Transverse colon (tissue), 4 donors: ENCODE results near the gene OPTC. TPM values are rescaled to one million over a fixed set of nuclear protein-coding genes. Genes with fewer than 3 reads are reported as not detected.
A peak's percentile ranks its signal among the peaks of the same experiment; 100 is the strongest.
"Not testable (repeated sequence)": the region's sequence is repeated elsewhere in the genome, so short reads cannot be mapped to it uniquely, and the experiment has no call there.

Experiments used
- DNase-seq: peaks from one replicate; pipeline ENCODE4 v3.0.0-alpha.2; 2019
- H3K27ac ChIP-seq, 4 donors: fragments of 200-600 bp; sonication (generic); 2 replicates each; pipeline ENCODE4 v1.5.1; 2016 to 2018; ENCODE audit warnings: inconsistent platforms in 4 of 4
- H3K27me3 ChIP-seq: fragments of 200-600 bp; sonication (generic); 2 replicates; pipeline ENCODE4 v1.5.1; 2017; ENCODE audit warnings: inconsistent platforms
- H3K36me3 ChIP-seq, 4 donors: fragments of 200-600 bp; sonication (generic); 2 replicates each; pipeline ENCODE4 v1.5.1; 2017 to 2019; ENCODE audit warnings: inconsistent platforms in 4 of 4
- H3K4me1 ChIP-seq, 4 donors: fragments of 200-600 bp; sonication (generic); 2 replicates each; pipeline ENCODE4 v1.5.1; 2017 to 2020; ENCODE audit warnings: inconsistent platforms in 4 of 4
- H3K4me3 ChIP-seq, 4 donors: fragments of 200-600 bp; sonication (generic); 1 replicate in 1 of 4; 2 replicates in 3 of 4; pipeline versions ENCODE4 v1.5.1 to v1.6.1; 2017 to 2019; ENCODE audit warnings: inconsistent platforms in 4 of 4
- H3K9me3 ChIP-seq, 2 donors: fragments of 200-600 bp; sonication (generic); 2 replicates each; pipeline ENCODE4 v1.5.1; 2017 to 2019; ENCODE audit warnings: inconsistent platforms in 2 of 2
- CTCF ChIP-seq, 5 experiments: fragments of 200-600 bp in 3 of 5; fragments of 450-650 bp in 2 of 5; sonication (generic) in 3 of 5; IDR thresholded peaks; 1 replicate in 2 of 5; 2 replicates in 3 of 5; pipeline ENCODE4 v1.5.1; 2016 to 2017; ENCODE audit warnings: antibody characterized with exemption in 5 of 5, inconsistent platforms in 3 of 5, mild to moderate bottlenecking in 2 of 5, moderate library complexity in 1 of 5
- EP300 ChIP-seq: sonication (generic); formaldehyde crosslinking; IDR thresholded peaks from one replicate; pipeline ENCODE4 v1.6.1; 2017; ENCODE audit warnings: antibody characterized with exemption, low read depth
- POLR2A ChIP-seq: fragments of 450-650 bp; IDR thresholded peaks from one replicate; pipeline ENCODE4 v1.6.1; 2016; ENCODE audit warnings: antibody characterized with exemption, mild to moderate bottlenecking, moderate library complexity
- POLR2AphosphoS5 ChIP-seq, 3 donors: sonication (generic); formaldehyde crosslinking; IDR thresholded peaks; one replicate each; pipeline ENCODE4 v1.6.1; 2016; ENCODE audit warnings: antibody characterized with exemption in 3 of 3
- WGBS, 2 donors: methylation state at CpG; one replicate each; pipeline ENCODE4 v1.1.5; 2018; ENCODE audit warnings: low coverage in 1 of 2; 5-methylcytosine and 5-hydroxymethylcytosine counted together
- in situ Hi-C, 4 donors: fragments of 200-750 bp; cut with MboI; loops; one replicate each; pipeline versions ENCODE4 v1.15.0 to v1.15.1; 2017; ENCODE audit warnings: low sequenced_read_pairs in 3 of 4, low pct_ligation_motif_present in 1 of 4, low pct_unique_long_range_greater_than_20kb in 1 of 4
- intact Hi-C: fragments of 100-400 bp; cut with DNase I; formaldehyde crosslinking; loops from one replicate; pipeline ENCODE4 v1.15.1; 2023; ENCODE audit warnings: low total_unique reads
- total RNA-seq, 4 donors: library from RNA; depleted of rRNA; stranded (reverse); fragments of >200 nt; gene quantifications; one replicate each; pipeline ENCODE4 v1.1.0, GENCODE V29; 2016

OPTC gene
- total RNA-seq, 4 donors from 2014 or later = not detected

GRCh38 chr1:203465146-203465798 lies 28.7 kb upstream of the OPTC start:
- TF ChIP-seq POLR2AphosphoS5 (IDR thresholded peaks at IDR 0.05) (peak; percentile 59 to 87 (median 78)), EP300 (peak; percentile 99), CTCF (IDR thresholded peaks at IDR 0.05) (no peak), POLR2A (no peak)
- in situ Hi-C loops = loop anchor here in 1 of 4 donors (25.0 kb wide), 1 partner anchor 103 kb away; the partner anchor contains the start of gene FMOD
- intact Hi-C loops = no loop called here
- Histone ChIP-seq H3K27me3 (no peaks in the 10 kb centered on the region), H3K4me3 (no peak overlapping the region), H3K27ac (peak overlapping the region; percentile 81 to 87 (median 84)), H3K4me1 (peaks cover 17 to 45% (median 33%) of the 10 kb centered on the region in 4 donors), H3K36me3 (no peaks in the 10 kb centered on the region), H3K9me3 (no peaks in the 10 kb centered on the region)
- 69% methylated on average over 11 of the region's 11 CpGs; no CpG with 5 or more reads in 1 of the 2 donors for WGBS, 2 donors
- DNase-seq = peak; percentile 45

GRCh38 chr1:203465948-203466347 lies 28.0 kb upstream of the OPTC start:
- H3K4me1 ChIP-seq = peaks cover 17 to 45% (median 33%) of the 10 kb centered on the region in 4 donors
- intact Hi-C loops (no loop called here), in situ Hi-C loops (loop anchor here in 1 of 4 donors (25.0 kb wide), 1 partner anchor 104 kb away; the partner anchor contains the start of gene FMOD)
- no peak for TF ChIP-seq EP300
- TF ChIP-seq CTCF (IDR thresholded peaks at IDR 0.05) = peak in 1 of 5 experiments; percentile 8
- TF ChIP-seq POLR2AphosphoS5 (IDR thresholded peaks at IDR 0.05) = peak in 1 of 3 donors; percentile 4
- H3K4me3 ChIP-seq = no peak overlapping the region
- no peaks in the 10 kb centered on the region for H3K27me3 ChIP-seq
- H3K9me3 ChIP-seq = no peaks in the 10 kb centered on the region
- no peak for DNase-seq
- WGBS, 2 donors = 40 to 49% methylated on average over 2 to 7 of the region's 7 CpGs
- no peaks in the 10 kb centered on the region for H3K36me3 ChIP-seq
- peak overlapping the region; percentile 81 to 87 (median 84) for H3K27ac ChIP-seq

- H3K27me3 ChIP-seq, H3K4me3 ChIP-seq, intact Hi-C loops, H3K36me3 ChIP-seq, DNase-seq, H3K9me3 ChIP-seq: not testable (repeated sequence)
- 63 to 82% methylated on average over 4 to 13 of the region's 13 CpGs for WGBS, 2 donors
- in situ Hi-C loops = loop anchor here in 1 of 4 donors (25.0 kb wide), 1 partner anchor 105 kb away; the partner anchor contains the start of gene FMOD
- Histone ChIP-seq H3K27ac (peak overlapping the region; percentile 81 to 87 (median 84)), H3K4me1 (peaks cover 17 to 45% (median 33%) of the 10 kb centered on the region in 4 donors)
These were observed 26.9 kb upstream of the OPTC start for GRCh38 chr1:203466906-203467549.

GRCh38 chr1:203467550-203467921 lies 26.4 kb upstream of the OPTC start:
- Histone ChIP-seq H3K36me3 (no peaks in the 10 kb centered on the region), H3K27me3 (no peaks in the 10 kb centered on the region), H3K9me3 (no peaks in the 10 kb centered on the region), H3K4me3 (no peak overlapping the region), H3K4me1 (peaks cover 17 to 45% (median 33%) of the 10 kb centered on the region in 4 donors), H3K27ac (peak overlapping the region; percentile 81 to 87 (median 84))
- DNase-seq = peak; percentile 59
- in situ Hi-C loops (loop anchor here in 1 of 4 donors (25.0 kb wide), 1 partner anchor 105 kb away; the partner anchor contains the start of gene FMOD), intact Hi-C loops (no loop called here)
- TF ChIP-seq POLR2A (no peak), CTCF (IDR thresholded peaks at IDR 0.05) (no peak), POLR2AphosphoS5 (IDR thresholded peaks at IDR 0.05) (peak in 1 of 3 donors; percentile 58)
- WGBS, 2 donors = 67 to 90% methylated on average over 6 to 9 of the region's 9 CpGs
